Mesenchymal stem cell (in vitro differentiated cells and primary cell): ENCODE data around the gene SDHAF3.

Source experiments
- DNase-seq: peaks from one replicate; pipeline ENCODE4 v3.0.0-alpha.2; 2013
- H2AFZ ChIP-seq: one replicate; pipeline ENCODE4 v1.6.1; 2013; ENCODE audit warnings: low read depth, mild to moderate bottlenecking, control low read depth, inconsistent platforms, low read length, moderate library complexity
- H2AK5ac ChIP-seq: 2 replicates; pipeline ENCODE4 v1.6.1; 2013; ENCODE audit warnings: low read length, moderate library complexity, mild to moderate bottlenecking, inconsistent platforms; ENCODE audit not compliant: severe bottlenecking
- H2BK120ac ChIP-seq: one replicate; pipeline ENCODE4 v1.6.1; 2013; ENCODE audit warnings: low read depth, mild to moderate bottlenecking, inconsistent platforms, low read length, moderate library complexity
- H2BK12ac ChIP-seq, 2 experiments: one replicate each; pipeline ENCODE4 v1.6.1; 2013; ENCODE audit warnings: inconsistent platforms in 2 of 2, low read length in 2 of 2, mild to moderate bottlenecking in 2 of 2, moderate library complexity in 2 of 2, control low read depth in 1 of 2
- H2BK15ac ChIP-seq: one replicate; pipeline ENCODE4 v1.6.1; 2013; ENCODE audit warnings: mild to moderate bottlenecking, low read depth, inconsistent platforms; ENCODE audit not compliant: poor library complexity, severe bottlenecking
- H2BK5ac ChIP-seq: 2 replicates; pipeline ENCODE4 v1.6.1; 2013; ENCODE audit warnings: low read depth, mild to moderate bottlenecking, low read length, control low read depth, inconsistent platforms; ENCODE audit not compliant: poor library complexity, severe bottlenecking
- H3K14ac ChIP-seq, 2 experiments: one replicate each; pipeline ENCODE4 v1.6.1; 2013; ENCODE audit warnings: inconsistent platforms in 2 of 2, low read length in 2 of 2, control low read depth in 1 of 2, mild to moderate bottlenecking in 1 of 2, moderate library complexity in 1 of 2
- H3K18ac ChIP-seq, 2 experiments: one replicate each; pipeline ENCODE4 v1.6.1; 2013; ENCODE audit warnings: inconsistent platforms in 2 of 2, low read length in 2 of 2, control low read depth in 1 of 2, low read depth in 1 of 2, mild to moderate bottlenecking in 1 of 2
- H3K23ac ChIP-seq, 2 experiments: one replicate each; pipeline ENCODE4 v1.6.1; 2013; ENCODE audit warnings: inconsistent platforms in 2 of 2, low read length in 2 of 2, mild to moderate bottlenecking in 2 of 2, moderate library complexity in 2 of 2, control low read depth in 1 of 2
- H3K27ac ChIP-seq: 2 replicates; pipeline ENCODE4 v1.5.1; 2013; ENCODE audit warnings: mild to moderate bottlenecking, moderate library complexity, low read length, control low read depth, inconsistent platforms; ENCODE audit not compliant: poor library complexity, severe bottlenecking
- H3K27me3 ChIP-seq, 2 experiments: 2 replicates each; pipeline versions ENCODE4 v1.6.1 to v1.7.0; 2013; ENCODE audit warnings: low read length in 2 of 2, mild to moderate bottlenecking in 2 of 2, moderate library complexity in 2 of 2, control low read depth in 1 of 2, inconsistent platforms in 1 of 2; ENCODE audit not compliant: control insufficient read depth in 1 of 2, insufficient read depth in 1 of 2
- H3K36me3 ChIP-seq, 2 experiments: 2 replicates each; pipeline versions ENCODE4 v1.6.1 to v1.7.0; 2013; ENCODE audit warnings: low read length in 2 of 2, control low read depth in 1 of 2, inconsistent platforms in 1 of 2, low read depth in 1 of 2, mild to moderate bottlenecking in 1 of 2; ENCODE audit not compliant: insufficient read depth in 2 of 2, control insufficient read depth in 1 of 2
- H3K4ac ChIP-seq, 2 experiments: one replicate each; pipeline ENCODE4 v1.6.1; 2013; ENCODE audit warnings: inconsistent platforms in 2 of 2, low read length in 2 of 2, mild to moderate bottlenecking in 2 of 2, moderate library complexity in 2 of 2, control low read depth in 1 of 2, low read depth in 1 of 2
- H3K4me1 ChIP-seq: 2 replicates; pipeline ENCODE4 v1.6.1; 2013; ENCODE audit warnings: low read depth, low read length, control low read depth; ENCODE audit not compliant: control insufficient read depth, insufficient read depth
- H3K4me2 ChIP-seq: 2 replicates; pipeline ENCODE4 v1.6.1; 2013; ENCODE audit warnings: low read length, mild to moderate bottlenecking, inconsistent platforms; ENCODE audit not compliant: poor library complexity, severe bottlenecking
- H3K4me3 ChIP-seq, 2 experiments: 2 replicates each; pipeline versions ENCODE4 v1.5.1 to v1.7.0; 2013; ENCODE audit warnings: low read length in 2 of 2, mild to moderate bottlenecking in 2 of 2, control low read depth in 1 of 2, low read depth in 1 of 2; ENCODE audit not compliant: insufficient read depth in 1 of 2
- H3K79me1 ChIP-seq: replicated peaks from 2 replicates; pipeline ENCODE4 v1.6.1; 2013; ENCODE audit warnings: mild to moderate bottlenecking, control low read depth, low read length, inconsistent platforms; ENCODE audit not compliant: poor library complexity, severe bottlenecking
- H3K9ac ChIP-seq: 2 replicates; pipeline ENCODE4 v1.7.0; 2013; ENCODE audit warnings: mild to moderate bottlenecking, low read length, moderate library complexity
- H3K9me3 ChIP-seq: 2 replicates; pipeline ENCODE4 v1.7.0; 2013; ENCODE audit warnings: mild to moderate bottlenecking, low read length; ENCODE audit not compliant: control insufficient read depth
- H4K8ac ChIP-seq: one replicate; pipeline ENCODE4 v1.6.1; 2013; ENCODE audit warnings: inconsistent platforms, mild to moderate bottlenecking, low read length, moderate library complexity
- H4K91ac ChIP-seq: one replicate; pipeline ENCODE4 v1.6.1; 2013; ENCODE audit warnings: mild to moderate bottlenecking, low read length, inconsistent platforms
- WGBS: methylation state at CpG from one replicate; pipeline ENCODE4 v1.1.7; 2013; ENCODE audit warnings: mixed read lengths; 5-methylcytosine and 5-hydroxymethylcytosine counted together

Gene SDHAF3

GRCh38 chr7:97126483-97127171 lies 9.1 kb downstream of the SDHAF3 start:
- peak overlapping the region; percentile 11 for H2BK120ac ChIP-seq
- no peak overlapping the region for H3K4me3 ChIP-seq
- no peak overlapping the region for H2BK12ac ChIP-seq
- no peaks in the 10 kb centered on the region for H3K36me3 ChIP-seq
- no peak overlapping the region for H3K23ac ChIP-seq
- H3K4me1 ChIP-seq = peaks cover 4% of the 10 kb centered on the region
- H2AK5ac ChIP-seq = no peak overlapping the region
- no peak overlapping the region for H3K9ac ChIP-seq
- no peak overlapping the region for H3K18ac ChIP-seq
- H2BK5ac ChIP-seq = no peak overlapping the region
- no peak overlapping the region for H3K14ac ChIP-seq
- H3K4me2 ChIP-seq = no peak overlapping the region
- H4K8ac ChIP-seq = peak overlapping the region; percentile 47
- H3K9me3 ChIP-seq = peaks cover 4% of the 10 kb centered on the region
- H3K79me1 ChIP-seq = peaks cover 22% of the 10 kb centered on the region
- peak overlapping the region; percentile 70 for H2BK15ac ChIP-seq
- WGBS = 72% methylated on average over 15 of the region's 15 CpGs
- no peak overlapping the region for H3K27ac ChIP-seq
- H3K27me3 ChIP-seq = no peaks in the 10 kb centered on the region
- no peak overlapping the region for H3K4ac ChIP-seq
- H2AFZ ChIP-seq = no peak overlapping the region
- H4K91ac ChIP-seq = no peak overlapping the region
- DNase-seq = peak; percentile 64

GRCh38 chr7:97128736-97129135 lies 11.2 kb downstream of the SDHAF3 start:
- H2BK5ac ChIP-seq = no peak overlapping the region

GRCh38 chr7:97130417-97131139 lies 13.1 kb downstream of the SDHAF3 start:
- Histone ChIP-seq H3K4me2 (no peak overlapping the region), H3K36me3 (no peaks in the 10 kb centered on the region), H3K4me1 (peaks cover 4% of the 10 kb centered on the region), H3K4me3 (no peak overlapping the region), H3K4ac (no peak overlapping the region), H3K27ac (no peak overlapping the region), H2AK5ac (no peak overlapping the region), H3K79me1 (peaks cover 24% of the 10 kb centered on the region), H3K9me3 (peaks cover 2% of the 10 kb centered on the region), H2BK120ac (no peak overlapping the region), H3K23ac (peak overlapping the region in 1 of 2 experiments; percentile 34), H4K91ac (no peak overlapping the region), H3K18ac (peak overlapping the region in 1 of 2 experiments; percentile 1), H2BK12ac (no peak overlapping the region), H4K8ac (no peak overlapping the region), H3K27me3 (no peaks in the 10 kb centered on the region), H3K9ac (no peak overlapping the region), H3K14ac (no peak overlapping the region), H2AFZ (no peak overlapping the region), H2BK5ac (no peak overlapping the region), H2BK15ac (no peak overlapping the region)
- no peak for DNase-seq
- WGBS = 79% methylated on average over 6 of the region's 6 CpGs

More at GRCh38 chr7:97128736-97129135, 11.2 kb downstream of the SDHAF3 start:
- H2BK120ac ChIP-seq = no peak overlapping the region
- H3K27me3 ChIP-seq = no peaks in the 10 kb centered on the region
- H3K27ac ChIP-seq = no peak overlapping the region
- no peak overlapping the region for H2AK5ac ChIP-seq
- no peak for DNase-seq
- H3K4ac ChIP-seq = no peak overlapping the region
- H2AFZ ChIP-seq = no peak overlapping the region
- H4K8ac ChIP-seq = no peak overlapping the region
- H3K4me2 ChIP-seq = no peak overlapping the region
- H3K9me3 ChIP-seq = peaks cover 4% of the 10 kb centered on the region
- no peak overlapping the region for H3K4me3 ChIP-seq
- H3K23ac ChIP-seq = no peak overlapping the region
- H2BK15ac ChIP-seq = no peak overlapping the region
- H3K36me3 ChIP-seq = no peaks in the 10 kb centered on the region
- peaks cover 4% of the 10 kb centered on the region for H3K4me1 ChIP-seq
- no peak overlapping the region for H3K14ac ChIP-seq
- H4K91ac ChIP-seq = no peak overlapping the region
- peaks cover 22% of the 10 kb centered on the region for H3K79me1 ChIP-seq
- H3K18ac ChIP-seq = no peak overlapping the region
- no CpG with 5 or more reads among the region's 1 CpG for WGBS
- H3K9ac ChIP-seq = no peak overlapping the region
- no peak overlapping the region for H2BK12ac ChIP-seq

GRCh38 chr7:97133159-97133558 lies 15.7 kb downstream of the SDHAF3 start:
- Histone ChIP-seq H2BK15ac (no peak overlapping the region), H3K14ac (no peak overlapping the region), H4K8ac (no peak overlapping the region), H2BK120ac (no peak overlapping the region), H3K79me1 (peaks cover 17% of the 10 kb centered on the region), H3K4me2 (no peak overlapping the region), H3K18ac (no peak overlapping the region), H3K9ac (no peak overlapping the region), H3K23ac (no peak overlapping the region), H3K4me3 (no peak overlapping the region), H3K27me3 (no peaks in the 10 kb centered on the region), H3K4me1 (peaks cover 4% of the 10 kb centered on the region), H2BK5ac (no peak overlapping the region), H3K36me3 (no peaks in the 10 kb centered on the region), H3K4ac (no peak overlapping the region), H2AFZ (no peak overlapping the region), H4K91ac (no peak overlapping the region), H3K9me3 (no peaks in the 10 kb centered on the region), H2AK5ac (no peak overlapping the region), H2BK12ac (no peak overlapping the region), H3K27ac (no peak overlapping the region)
- DNase-seq = no peak
- WGBS = 93% methylated on average over 2 of the region's 2 CpGs
